AG09309 (cell line): ENCODE data around the gene ZNF780A.

Experiments
- DNase-seq: peaks from one replicate; pipeline ENCODE4 v3.0.0-alpha.2; 2010; ENCODE audit warnings: low read depth
- H3K4me3 ChIP-seq: 2 replicates; pipeline ENCODE4 v1.5.1; 2011; ENCODE audit warnings: mild to moderate bottlenecking, low read depth, low read length, moderate library complexity; ENCODE audit not compliant: control insufficient read depth
- CTCF ChIP-seq: IDR thresholded peaks from 2 replicates; pipeline ENCODE4 v1.5.1; 2011; ENCODE audit warnings: mild to moderate bottlenecking, low read depth, low read length, inconsistent platforms; ENCODE audit not compliant: insufficient read depth, control insufficient read depth; ENCODE audit errors: missing control alignments

The ZNF780A gene

GRCh38 chr19:40104754-40105153, 14.0 kb upstream of the ZNF780A start:
- TF ChIP-seq CTCF: no peak
- no peak for DNase-seq
- no peak overlapping the region for H3K4me3 ChIP-seq

GRCh38 chr19:40103600-40103999, 12.9 kb upstream of the ZNF780A start:
- H3K4me3 ChIP-seq: no peak overlapping the region
- DNase-seq: no peak
- TF ChIP-seq CTCF: no peak

- no peak for TF ChIP-seq CTCF
- no peak overlapping the region for H3K4me3 ChIP-seq
- DNase-seq: no peak
Measured at GRCh38 chr19:40101813-40102212, 11.1 kb upstream of the ZNF780A start.

- TF ChIP-seq CTCF: no peak
- H3K4me3 ChIP-seq: no peak overlapping the region
Measured at GRCh38 chr19:40093416-40093815, 2.7 kb upstream of the ZNF780A start.

GRCh38 chr19:40091205-40092129, 724 bp upstream of the ZNF780A start:
- DNase-seq: no peak
- H3K4me3 ChIP-seq: peak overlapping the region; percentile 99
- no peak for TF ChIP-seq CTCF

More at GRCh38 chr19:40093416-40093815, 2.7 kb upstream of the ZNF780A start:
- no peak for DNase-seq

GRCh38 chr19:40089462-40089861, 1.3 kb downstream of the ZNF780A start:
- DNase-seq: no peak
- H3K4me3 ChIP-seq: peak overlapping the region; percentile 99
- no peak for TF ChIP-seq CTCF
